HG03064 (cell line): ENCODE data around the gene UBE2J2.

Experiments used
- ATAC-seq: cut with Tn5 transposase; IDR thresholded peaks from one replicate; pipeline ENCODE4 v1.9.1; 2021; ENCODE audit warnings: low read depth; ENCODE audit not compliant: unreplicated experiment

Gene UBE2J2

DNA sequence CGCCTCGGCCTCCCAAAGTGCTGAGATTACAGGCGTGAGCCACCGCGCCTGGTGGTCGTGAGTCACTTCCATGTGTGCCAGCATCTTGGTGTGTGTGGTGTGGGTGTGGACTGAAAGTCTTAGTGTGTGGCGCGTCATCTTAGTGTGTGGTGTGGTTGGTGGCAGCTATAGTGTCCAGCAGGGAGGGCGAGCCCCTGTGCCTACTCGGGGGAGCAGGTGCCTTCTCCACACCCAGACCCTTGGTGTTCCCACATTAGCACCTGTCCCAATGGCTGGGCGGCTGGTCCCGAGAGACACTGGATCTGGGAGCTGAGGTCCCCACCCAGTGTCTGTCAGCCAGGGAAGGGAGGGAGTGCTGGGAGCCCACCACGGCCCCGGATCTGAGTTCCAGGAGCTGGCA, 9.3 kb upstream of the UBE2J2 start:
- no peak for ATAC-seq

DNA sequence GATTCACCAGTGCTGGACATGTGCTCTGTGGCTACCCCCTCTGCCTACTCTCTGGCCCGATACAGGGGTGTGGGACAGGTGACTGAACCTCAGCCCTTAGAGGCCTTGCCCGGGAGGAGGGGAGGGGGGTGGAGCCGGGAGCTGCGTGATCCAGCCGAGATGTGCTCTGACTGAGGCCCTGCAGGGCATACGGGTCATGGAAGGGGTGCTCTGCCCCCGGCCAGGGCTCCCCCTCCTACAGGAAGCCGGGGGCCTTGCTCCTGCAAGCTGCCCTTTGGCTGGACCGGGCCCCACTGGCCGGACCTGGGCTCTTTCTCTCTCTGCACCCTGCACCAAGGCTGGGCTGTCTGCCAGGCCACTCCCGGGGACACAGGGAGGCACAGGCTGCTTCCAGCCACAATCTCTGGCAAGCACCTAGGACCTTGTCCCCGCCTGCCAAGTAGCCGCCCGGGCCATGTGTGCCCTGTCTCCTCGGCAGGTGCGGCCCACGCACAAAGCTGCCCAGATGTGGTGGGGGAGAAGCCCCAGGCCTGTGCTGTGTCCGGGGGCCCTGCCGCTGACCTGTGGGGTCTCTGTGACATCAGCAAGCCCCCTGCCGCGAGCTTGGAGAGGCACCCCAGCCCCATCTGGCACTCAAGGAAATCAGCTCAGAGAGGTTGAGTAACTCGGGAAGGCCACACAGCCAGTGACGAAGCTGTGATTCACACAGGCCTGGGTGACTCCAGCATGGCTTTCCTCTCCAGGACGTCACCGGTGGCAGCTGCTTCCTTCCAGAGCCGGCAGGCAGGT, 8.1 kb upstream of the UBE2J2 start:
- ATAC-seq, result no peak

- no peak for ATAC-seq
Observed at GRCh38 chr1:1280782-1281481, 7.3 kb upstream of the UBE2J2 start.

DNA sequence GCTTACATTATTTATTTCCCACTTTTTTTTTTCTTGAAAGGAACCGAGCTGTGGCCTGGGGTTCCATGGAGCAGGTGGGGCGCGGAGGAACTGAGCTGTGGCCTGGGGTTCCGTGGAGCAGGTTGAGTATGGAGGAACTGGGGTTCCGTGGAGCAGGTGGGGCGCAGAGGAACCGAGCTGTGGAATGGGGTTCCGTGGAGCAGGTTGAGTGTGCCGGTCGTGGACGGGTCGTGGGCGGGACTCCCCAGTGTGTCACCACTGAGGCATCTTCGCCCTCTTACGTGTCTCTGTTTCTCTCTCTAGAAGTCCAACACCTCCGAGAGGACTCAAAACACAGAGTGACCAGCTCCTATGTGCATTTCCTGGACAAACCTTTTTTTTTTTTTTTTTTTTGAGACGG, 5.4 kb upstream of the UBE2J2 start:
- no peak for ATAC-seq

DNA sequence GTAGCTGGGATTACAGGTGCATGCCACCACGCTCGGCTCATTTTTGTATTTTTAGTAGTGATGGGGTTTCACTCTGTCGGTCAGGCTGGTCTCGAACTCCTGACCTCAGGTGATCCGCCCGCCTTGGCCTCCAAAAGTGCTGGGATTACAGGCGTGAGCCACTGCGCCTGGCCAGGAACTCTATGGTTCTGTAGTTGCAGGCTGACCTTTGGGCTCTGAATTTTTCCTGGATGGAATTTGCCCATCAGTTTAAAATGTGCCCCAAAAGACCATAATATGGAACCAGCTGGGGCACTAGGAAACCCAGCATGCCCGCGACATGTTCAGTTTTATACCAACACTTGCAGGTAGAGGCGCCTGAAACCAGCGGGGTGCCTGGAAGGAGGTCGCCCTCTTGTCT, 5.0 kb upstream of the UBE2J2 start:
- ATAC-seq, result no peak

DNA sequence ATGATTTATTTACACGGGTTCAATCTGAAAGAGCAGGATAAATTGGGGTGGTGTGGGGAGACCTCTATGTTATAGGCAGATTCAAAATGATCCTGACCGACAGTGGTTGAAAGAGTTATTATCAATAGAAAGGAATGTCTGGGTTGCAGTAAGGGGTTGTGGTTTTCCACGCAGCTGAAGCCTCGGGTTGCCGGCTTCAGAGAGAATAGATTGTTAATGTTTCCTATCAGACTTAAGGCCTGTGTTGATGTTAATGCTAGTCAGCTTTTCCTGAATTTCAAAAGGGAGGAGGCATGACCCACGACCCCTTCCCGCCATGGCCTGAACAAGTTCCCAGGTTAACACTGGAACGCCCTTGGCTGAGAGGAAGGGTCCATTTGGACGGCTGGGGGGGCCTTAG, 2.2 kb upstream of the UBE2J2 start:
- ATAC-seq, result no peak

DNA sequence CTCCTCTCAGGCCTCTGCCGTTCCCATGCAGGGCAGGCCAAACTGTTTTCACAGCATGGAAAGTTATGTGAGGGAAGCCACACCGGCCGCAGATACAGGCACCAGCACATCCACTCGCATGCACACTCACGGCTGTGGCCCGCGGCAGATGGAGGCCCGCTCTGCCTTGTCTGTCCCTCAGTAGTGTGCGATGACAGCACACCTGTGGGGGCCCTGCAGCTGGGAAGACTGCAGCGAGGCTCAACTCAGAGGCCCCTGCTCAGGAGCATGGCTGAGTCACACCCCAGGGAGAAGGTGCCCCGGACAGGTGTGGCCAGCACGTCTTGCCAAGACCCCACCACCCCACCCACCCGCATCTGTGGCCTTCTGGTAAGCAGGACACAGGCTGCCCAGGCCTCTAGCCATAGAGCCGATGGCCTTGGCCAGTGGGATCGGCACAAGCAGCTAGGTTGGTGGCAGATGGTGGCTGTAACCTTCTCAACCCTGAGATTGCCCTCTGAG, 1.3 kb upstream of the UBE2J2 start:
- no peak for ATAC-seq

- no peak for ATAC-seq
Observed at GRCh38 chr1:1274299-1274930, 761 bp upstream of the UBE2J2 start.

DNA sequence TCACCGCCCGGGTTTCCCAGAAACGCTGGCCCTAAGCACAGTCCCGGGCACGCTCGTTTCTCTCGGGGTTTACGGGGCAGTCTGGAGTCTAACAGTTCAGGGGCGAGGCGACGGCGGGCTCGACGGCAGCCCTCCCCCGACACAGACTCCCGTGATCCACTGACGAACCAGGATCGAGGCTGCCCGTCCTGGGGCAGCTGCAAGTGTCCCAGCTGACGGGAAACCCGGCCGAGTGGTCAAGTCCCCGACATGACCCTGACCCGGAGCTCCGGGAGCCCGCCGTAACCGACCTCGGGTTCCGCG, 494 bp downstream of the UBE2J2 start:
- peak; percentile 13 for ATAC-seq

DNA sequence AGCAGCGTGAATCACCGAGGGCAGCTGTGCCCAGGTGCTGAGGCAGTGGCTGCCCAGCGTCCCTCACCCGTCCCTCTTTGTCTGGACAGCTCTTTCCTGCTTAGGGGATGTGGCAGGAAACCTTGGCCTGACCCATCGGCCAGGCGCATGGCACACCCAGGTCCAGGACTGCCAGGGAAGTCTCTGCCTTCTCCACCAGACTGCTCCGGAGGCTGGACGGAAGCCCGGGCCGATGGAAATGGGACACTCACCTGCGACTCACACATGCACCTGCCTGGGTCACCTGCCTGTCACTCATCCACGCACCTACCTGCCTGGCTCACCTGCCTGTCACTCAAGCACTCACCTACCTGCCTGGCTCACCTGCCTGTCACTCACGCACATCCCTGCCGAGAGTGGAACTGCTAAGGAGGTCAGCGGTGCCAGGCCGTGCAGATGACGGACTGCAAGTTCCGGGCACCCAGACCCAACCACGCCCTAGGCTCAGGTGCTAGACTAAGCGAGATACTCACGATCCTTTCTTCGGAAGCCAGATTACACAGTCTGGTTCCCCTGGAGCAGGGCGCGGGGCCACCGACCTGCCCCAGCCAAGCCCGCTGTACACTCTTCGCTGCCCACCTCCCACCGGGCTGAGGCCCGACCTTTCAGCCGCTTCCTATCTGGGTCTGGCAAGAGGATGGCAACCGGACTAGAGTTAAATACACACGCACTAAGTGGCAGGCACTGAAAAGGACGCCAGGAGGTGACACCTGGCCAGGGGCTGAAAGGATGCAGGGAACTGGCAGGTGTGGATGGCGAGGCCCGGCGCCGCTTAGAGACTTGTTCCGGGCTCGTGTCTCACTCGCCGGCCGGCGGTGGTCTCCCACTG, 1.1 kb downstream of the UBE2J2 start:
- no peak for ATAC-seq

GRCh38 chr1:1270813-1271212, 2.8 kb downstream of the UBE2J2 start:
- no peak for ATAC-seq

DNA sequence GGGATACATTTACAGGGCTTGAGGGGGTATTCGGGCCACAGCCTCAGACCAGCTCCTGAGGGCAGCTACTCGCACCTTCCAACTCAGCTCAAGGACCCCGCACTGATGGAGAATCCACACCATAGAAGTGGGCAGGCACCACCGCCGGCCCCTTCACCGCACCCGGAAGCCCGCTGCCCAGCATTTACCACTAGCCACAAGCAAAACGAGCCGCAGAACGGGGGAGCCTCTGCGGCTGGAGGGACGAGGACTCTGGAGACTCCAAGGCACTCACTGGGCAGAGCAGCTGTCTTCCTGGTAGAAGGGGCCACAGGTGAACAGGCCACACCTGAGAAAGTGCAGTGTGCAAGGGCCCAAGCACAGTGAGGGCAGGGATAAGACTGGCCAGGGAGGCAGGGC, 5.4 kb downstream of the UBE2J2 start:
- no peak for ATAC-seq

- no peak for ATAC-seq
Observed at GRCh38 chr1:1267488-1268283, 6.0 kb downstream of the UBE2J2 start.

GRCh38 chr1:1264868-1265272, 8.8 kb downstream of the UBE2J2 start:
- no peak for ATAC-seq

DNA sequence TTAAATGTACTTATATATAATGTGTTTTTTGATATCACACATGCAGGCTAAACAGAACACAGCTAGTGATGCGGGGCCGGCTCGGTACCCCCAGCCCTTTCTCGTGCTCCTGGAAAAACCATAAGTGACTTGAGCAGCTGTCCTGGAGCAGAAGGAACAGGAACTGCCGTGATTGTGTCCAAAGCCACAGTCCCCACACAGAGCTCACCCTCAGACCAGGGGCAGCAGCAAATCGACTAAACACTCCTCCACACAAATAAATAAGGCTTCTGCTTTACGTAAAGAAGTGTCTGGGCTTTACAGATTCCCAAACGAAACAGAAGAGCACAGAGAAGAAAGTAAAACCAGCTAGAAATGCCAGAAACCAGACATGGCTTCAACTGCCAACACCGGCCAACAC, 9.6 kb downstream of the UBE2J2 start:
- no peak for ATAC-seq

DNA sequence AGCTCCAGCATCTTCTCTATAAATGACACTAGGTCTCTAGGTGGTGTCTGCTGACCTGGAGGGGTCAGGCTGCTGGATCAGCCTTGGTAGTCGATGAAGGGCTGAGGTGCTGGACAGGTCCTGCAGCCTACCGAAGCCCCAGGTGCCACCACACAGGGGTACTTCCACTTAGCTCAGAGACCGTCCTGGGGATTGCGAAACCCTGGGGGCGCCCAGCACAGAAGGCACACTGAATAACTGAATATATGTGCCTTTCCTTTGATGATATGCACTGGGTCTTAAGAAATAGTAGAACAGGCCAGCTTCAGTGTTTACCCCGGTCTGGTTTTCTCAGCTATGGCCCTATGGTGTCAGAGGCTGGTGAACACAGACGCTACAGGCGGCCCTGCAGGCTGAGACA, 10.9 kb downstream of the UBE2J2 start:
- ATAC-seq, result no peak

- no peak for ATAC-seq
Observed at GRCh38 chr1:1262071-1262470, 11.6 kb downstream of the UBE2J2 start.

- no peak for ATAC-seq
Observed at GRCh38 chr1:1260843-1261560, 12.7 kb downstream of the UBE2J2 start.

GRCh38 chr1:1259951-1260600, 13.6 kb downstream of the UBE2J2 start:
- no peak for ATAC-seq
